ENCODE data around the gene PAN2.
"Not testable (repeated sequence)": the region's sequence is repeated elsewhere in the genome, so short reads cannot be mapped to it uniquely, and the experiment has no call there.

PAN2 gene

DNA sequence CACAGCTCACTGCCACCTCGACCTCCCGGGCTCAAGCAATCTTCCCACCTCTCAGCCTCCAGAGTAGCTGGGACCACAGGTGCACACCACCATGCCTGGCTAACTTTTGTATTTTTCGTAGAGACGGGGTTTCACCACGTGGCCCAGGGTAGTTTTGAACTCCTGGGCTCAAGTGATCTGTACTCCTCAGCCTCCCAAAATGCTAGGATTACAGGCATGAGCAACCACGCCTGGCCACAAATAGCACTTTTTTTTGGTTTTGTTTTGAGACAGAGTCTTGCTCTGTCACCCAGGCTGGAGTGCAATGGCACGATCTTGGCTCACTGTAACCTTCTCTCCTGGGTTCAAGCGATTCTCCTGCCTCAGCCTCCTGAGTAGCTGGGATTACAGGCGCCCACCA lies 13.5 kb upstream of the PAN2 start:
- not testable (repeated sequence) for H2AK5ac ChIP-seq (ENCODE audit: low read length); H3K18ac ChIP-seq (ENCODE audit: low read length)
- no CpG with 5 or more reads among the region's 9 CpGs for WGBS (ENCODE audit: extremely low coverage, insufficient coverage, low lambda C conversion rate)

DNA sequence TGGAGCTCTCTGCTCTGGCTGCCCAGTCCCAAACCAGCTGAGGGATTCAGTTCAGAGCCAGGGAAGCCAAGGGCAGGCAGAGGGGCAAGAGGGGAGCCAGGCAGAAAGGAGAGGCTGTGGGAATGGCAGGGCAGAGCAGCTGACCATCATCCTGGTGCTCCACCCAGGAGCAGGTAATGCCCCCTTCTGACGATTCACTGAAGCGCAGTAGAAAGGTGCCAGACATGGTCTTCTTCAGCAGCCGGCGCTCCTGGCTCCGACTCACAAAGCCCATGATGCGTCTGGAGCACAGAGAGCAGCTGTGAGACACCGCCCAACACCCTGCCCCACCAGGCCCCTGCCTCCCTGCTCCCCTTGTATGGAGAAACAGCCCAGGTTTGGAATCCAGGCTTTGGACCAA lies 12.9 kb upstream of the PAN2 start:
- H3K79me1 ChIP-seq (ENCODE audit: low read length): no peaks in the 10 kb centered on the region
- no peak overlapping the region for H2BK15ac ChIP-seq (replicated peaks; ENCODE audit: low read depth)
- no peaks in the 10 kb centered on the region for H3K79me2 ChIP-seq (ENCODE audit: control insufficient read depth, insufficient read depth, low read length)
- no peak overlapping the region for H3K4me3 ChIP-seq (ENCODE audit: low read length)
- H3K4ac ChIP-seq (ENCODE audit: low read depth, low read length): no peak overlapping the region
- WGBS (ENCODE audit: extremely low coverage, insufficient coverage, low lambda C conversion rate): no CpG with 5 or more reads among the region's 7 CpGs
- no peaks in the 10 kb centered on the region for H3K27me3 ChIP-seq (ENCODE audit: insufficient read depth, low read length, poor library complexity)
- H3K4me2 ChIP-seq (ENCODE audit: low read length): no peak overlapping the region
- no peak overlapping the region for H3K56ac ChIP-seq (ENCODE audit: low read length)
- H2BK5ac ChIP-seq (ENCODE audit: low read length): no peak overlapping the region
- no peak for DNase-seq
- H4K8ac ChIP-seq (ENCODE audit: low read depth, low read length): no peak overlapping the region
- no peaks in the 10 kb centered on the region for H3K4me1 ChIP-seq (ENCODE audit: control insufficient read depth, low read depth, low read length)
- H3K36me3 ChIP-seq (ENCODE audit: control insufficient read depth, insufficient read depth, low read length): peaks cover 7% of the 10 kb centered on the region
- H2BK120ac ChIP-seq (ENCODE audit: low read depth, low read length): no peak overlapping the region
- no peak overlapping the region for H3K9ac ChIP-seq (ENCODE audit: low read length)
- no peak overlapping the region for H2AK5ac ChIP-seq (ENCODE audit: low read length)
- H4K5ac ChIP-seq (ENCODE audit: low read length): no peak overlapping the region
- no peak overlapping the region for H3K23ac ChIP-seq (ENCODE audit: low read length)
- no peak overlapping the region for H3K27ac ChIP-seq (ENCODE audit: low read depth, low read length)
- H3K18ac ChIP-seq (ENCODE audit: low read length): no peak overlapping the region

More for the DNA sequence above, 13.5 kb upstream of the PAN2 start:
- H3K4me3 ChIP-seq (ENCODE audit: low read length); H3K79me2 ChIP-seq (ENCODE audit: control insufficient read depth, insufficient read depth, low read length); H2BK120ac ChIP-seq (ENCODE audit: low read depth, low read length); H4K8ac ChIP-seq (ENCODE audit: low read depth, low read length); H3K79me1 ChIP-seq (ENCODE audit: low read length); H2BK5ac ChIP-seq (ENCODE audit: low read length); H3K4ac ChIP-seq (ENCODE audit: low read depth, low read length); H3K4me2 ChIP-seq (ENCODE audit: low read length); H3K36me3 ChIP-seq (ENCODE audit: control insufficient read depth, insufficient read depth, low read length); H3K56ac ChIP-seq (ENCODE audit: low read length); H3K27ac ChIP-seq (ENCODE audit: low read depth, low read length); H2BK15ac ChIP-seq (replicated peaks; ENCODE audit: low read depth); H4K5ac ChIP-seq (ENCODE audit: low read length); DNase-seq; H3K23ac ChIP-seq (ENCODE audit: low read length); H3K27me3 ChIP-seq (ENCODE audit: insufficient read depth, low read length, poor library complexity); H3K9ac ChIP-seq (ENCODE audit: low read length); H3K4me1 ChIP-seq (ENCODE audit: control insufficient read depth, low read depth, low read length): not testable (repeated sequence)

- H3K9ac ChIP-seq (ENCODE audit: low read length); H2BK120ac ChIP-seq (ENCODE audit: low read depth, low read length); DNase-seq; H2AK5ac ChIP-seq (ENCODE audit: low read length); H3K23ac ChIP-seq (ENCODE audit: low read length); H4K8ac ChIP-seq (ENCODE audit: low read depth, low read length); H3K4ac ChIP-seq (ENCODE audit: low read depth, low read length); H3K56ac ChIP-seq (ENCODE audit: low read length); H2BK15ac ChIP-seq (replicated peaks; ENCODE audit: low read depth); H3K36me3 ChIP-seq (ENCODE audit: control insufficient read depth, insufficient read depth, low read length); H3K4me1 ChIP-seq (ENCODE audit: control insufficient read depth, low read depth, low read length); H3K18ac ChIP-seq (ENCODE audit: low read length); H3K4me2 ChIP-seq (ENCODE audit: low read length); H3K27me3 ChIP-seq (ENCODE audit: insufficient read depth, low read length, poor library complexity); H4K5ac ChIP-seq (ENCODE audit: low read length); H3K79me1 ChIP-seq (ENCODE audit: low read length); H3K79me2 ChIP-seq (ENCODE audit: control insufficient read depth, insufficient read depth, low read length); H2BK5ac ChIP-seq (ENCODE audit: low read length); H3K4me3 ChIP-seq (ENCODE audit: low read length); H3K27ac ChIP-seq (ENCODE audit: low read depth, low read length): not testable (repeated sequence)
- no CpG with 5 or more reads among the region's 2 CpGs for WGBS (ENCODE audit: extremely low coverage, insufficient coverage, low lambda C conversion rate)
Observed at GRCh38 chr12:56342290-56342689, 8.5 kb upstream of the PAN2 start.

GRCh38 chr12:56341616-56342015 lies 7.8 kb upstream of the PAN2 start:
- no peak overlapping the region for H3K27ac ChIP-seq (ENCODE audit: low read depth, low read length)
- no peaks in the 10 kb centered on the region for H3K27me3 ChIP-seq (ENCODE audit: insufficient read depth, low read length, poor library complexity)
- H3K4me2 ChIP-seq (ENCODE audit: low read length): no peak overlapping the region
- no peaks in the 10 kb centered on the region for H3K79me2 ChIP-seq (ENCODE audit: control insufficient read depth, insufficient read depth, low read length)
- peaks cover 2% of the 10 kb centered on the region for H3K36me3 ChIP-seq (ENCODE audit: control insufficient read depth, insufficient read depth, low read length)
- no peak for DNase-seq
- no peak overlapping the region for H4K8ac ChIP-seq (ENCODE audit: low read depth, low read length)
- H2BK120ac ChIP-seq (ENCODE audit: low read depth, low read length): no peak overlapping the region
- no peak overlapping the region for H3K9ac ChIP-seq (ENCODE audit: low read length)
- no peaks in the 10 kb centered on the region for H3K79me1 ChIP-seq (ENCODE audit: low read length)
- no peak overlapping the region for H3K23ac ChIP-seq (ENCODE audit: low read length)
- H3K4ac ChIP-seq (ENCODE audit: low read depth, low read length): no peak overlapping the region
- no CpG with 5 or more reads among the region's 1 CpG for WGBS (ENCODE audit: extremely low coverage, insufficient coverage, low lambda C conversion rate)
- no peak overlapping the region for H2BK15ac ChIP-seq (replicated peaks; ENCODE audit: low read depth)
- no peaks in the 10 kb centered on the region for H3K4me1 ChIP-seq (ENCODE audit: control insufficient read depth, low read depth, low read length)
- no peak overlapping the region for H4K5ac ChIP-seq (ENCODE audit: low read length)
- H2BK5ac ChIP-seq (ENCODE audit: low read length): no peak overlapping the region
- no peak overlapping the region for H2AK5ac ChIP-seq (ENCODE audit: low read length)
- H3K4me3 ChIP-seq (ENCODE audit: low read length): no peak overlapping the region
- no peak overlapping the region for H3K18ac ChIP-seq (ENCODE audit: low read length)
- no peak overlapping the region for H3K56ac ChIP-seq (ENCODE audit: low read length)

DNA sequence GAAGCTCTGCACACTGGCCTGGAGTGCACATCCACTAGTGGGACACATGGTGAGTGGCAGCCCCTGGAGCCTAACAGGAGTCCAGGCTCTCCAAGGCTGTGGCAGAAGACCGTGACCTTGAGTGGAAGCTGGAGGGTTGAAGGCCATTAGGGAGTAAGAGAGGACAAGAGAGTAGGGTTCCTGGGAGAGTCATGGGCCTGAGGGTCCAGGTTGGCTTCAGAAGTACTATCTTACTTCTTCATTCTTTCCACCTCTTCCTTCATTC lies 5.3 kb upstream of the PAN2 start:
- H3K4me3 ChIP-seq (ENCODE audit: low read length): no peak overlapping the region
- H3K18ac ChIP-seq (ENCODE audit: low read length): no peak overlapping the region
- peaks cover 2% of the 10 kb centered on the region for H3K36me3 ChIP-seq (ENCODE audit: control insufficient read depth, insufficient read depth, low read length)
- no peak overlapping the region for H2BK5ac ChIP-seq (ENCODE audit: low read length)
- H3K4me2 ChIP-seq (ENCODE audit: low read length): no peak overlapping the region
- H2BK15ac ChIP-seq (replicated peaks; ENCODE audit: low read depth): no peak overlapping the region
- H2BK120ac ChIP-seq (ENCODE audit: low read depth, low read length): no peak overlapping the region
- no peaks in the 10 kb centered on the region for H3K79me2 ChIP-seq (ENCODE audit: control insufficient read depth, insufficient read depth, low read length)
- no peak overlapping the region for H3K23ac ChIP-seq (ENCODE audit: low read length)
- no peak overlapping the region for H3K9ac ChIP-seq (ENCODE audit: low read length)
- no peak overlapping the region for H4K8ac ChIP-seq (ENCODE audit: low read depth, low read length)
- no peak overlapping the region for H3K56ac ChIP-seq (ENCODE audit: low read length)
- no peaks in the 10 kb centered on the region for H3K4me1 ChIP-seq (ENCODE audit: control insufficient read depth, low read depth, low read length)
- H3K27ac ChIP-seq (ENCODE audit: low read depth, low read length): no peak overlapping the region
- DNase-seq: no peak
- H3K27me3 ChIP-seq (ENCODE audit: insufficient read depth, low read length, poor library complexity): no peaks in the 10 kb centered on the region
- H4K5ac ChIP-seq (ENCODE audit: low read length): no peak overlapping the region
- no peak overlapping the region for H2AK5ac ChIP-seq (ENCODE audit: low read length)
- no CpG with 5 or more reads among the region's 1 CpG for WGBS (ENCODE audit: extremely low coverage, insufficient coverage, low lambda C conversion rate)
- H3K79me1 ChIP-seq (ENCODE audit: low read length): no peaks in the 10 kb centered on the region
- no peak overlapping the region for H3K4ac ChIP-seq (ENCODE audit: low read depth, low read length)

DNA sequence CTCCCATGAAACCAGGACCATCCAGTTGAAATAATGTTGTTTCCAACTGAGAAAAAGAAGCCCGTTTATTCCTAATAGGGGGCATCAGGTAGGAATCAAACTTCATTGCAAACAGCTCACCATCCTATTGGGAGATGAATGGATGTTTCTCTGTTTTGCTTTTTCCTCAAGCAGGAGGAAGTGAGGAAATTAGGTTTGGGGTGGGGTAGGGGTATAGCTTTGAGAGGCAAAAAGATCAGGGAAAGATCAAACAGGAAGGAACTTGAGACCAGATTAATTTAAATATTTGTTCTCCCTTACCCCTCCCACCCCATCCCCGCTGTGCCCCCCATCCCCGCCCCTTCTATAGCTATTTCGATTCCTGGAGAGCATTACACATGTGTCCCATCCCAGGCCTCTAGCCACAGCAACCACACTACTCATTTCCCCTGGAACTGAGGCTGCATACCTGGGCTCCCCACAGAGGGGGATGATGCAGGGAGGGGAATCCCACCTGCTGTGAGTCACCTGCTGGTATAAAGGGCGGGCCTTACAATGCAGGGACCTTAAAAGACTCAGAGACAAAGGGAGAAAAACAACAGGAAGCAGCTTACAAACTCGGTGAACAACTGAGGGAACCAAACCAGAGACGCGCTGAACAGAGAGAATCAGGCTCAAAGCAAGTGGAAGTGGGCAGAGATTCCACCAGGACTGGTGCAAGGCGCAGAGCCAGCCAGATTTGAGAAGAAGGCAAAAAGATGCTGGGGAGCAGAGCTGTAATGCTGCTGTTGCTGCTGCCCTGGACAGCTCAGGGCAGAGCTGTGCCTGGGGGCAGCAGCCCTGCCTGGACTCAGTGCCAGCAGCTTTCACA lies 4.7 kb upstream of the PAN2 start, which contains the start of gene IL23A:
TSS of gene IL23A (plus strand) at position 577 of the 850 bp plus-strand sequence. CDS start at position 738, 161 bp downstream.
- Histone ChIP-seq H3K4ac (ENCODE audit: low read depth, low read length) (no peak within 1 kb of the TSS), H3K27ac (ENCODE audit: low read depth, low read length) (no peak within 1 kb of the TSS), H3K23ac (ENCODE audit: low read length) (no peak within 1 kb of the TSS), H3K56ac (ENCODE audit: low read length) (no peak within 1 kb of the TSS), H3K4me3 (ENCODE audit: low read length) (no peak within 1 kb of the TSS), H3K79me2 (ENCODE audit: control insufficient read depth, insufficient read depth, low read length) (no peaks in the 10 kb centered on the region), H2BK5ac (ENCODE audit: low read length) (no peak within 1 kb of the TSS), H3K36me3 (ENCODE audit: control insufficient read depth, insufficient read depth, low read length) (peaks cover 2% of the 10 kb centered on the region), H3K4me2 (ENCODE audit: low read length) (no peak within 1 kb of the TSS), H4K8ac (ENCODE audit: low read depth, low read length) (peak within 1 kb of the TSS; percentile 82), H2AK5ac (ENCODE audit: low read length) (no peak within 1 kb of the TSS), H3K18ac (ENCODE audit: low read length) (no peak within 1 kb of the TSS), H3K9ac (ENCODE audit: low read length) (no peak within 1 kb of the TSS), H2BK120ac (ENCODE audit: low read depth, low read length) (no peak within 1 kb of the TSS), H3K79me1 (ENCODE audit: low read length) (no peaks in the 10 kb centered on the region), H2BK15ac (replicated peaks; ENCODE audit: low read depth) (no peak within 1 kb of the TSS), H3K27me3 (ENCODE audit: insufficient read depth, low read length, poor library complexity) (no peaks in the 10 kb centered on the region), H3K4me1 (ENCODE audit: control insufficient read depth, low read depth, low read length) (no peaks in the 10 kb centered on the region), H4K5ac (ENCODE audit: low read length) (no peak within 1 kb of the TSS)
- no peak for DNase-seq
- WGBS (ENCODE audit: extremely low coverage, insufficient coverage, low lambda C conversion rate): no CpG with 5 or more reads among the region's 9 CpGs

All from mesendoderm (in vitro differentiated cells).